HepG2 (cell line): ENCODE data around the gene RELB. TPM values are rescaled to one million over a fixed set of nuclear protein-coding genes. Genes with fewer than 3 reads are reported as not detected.

Source experiments
- AGO1 ChIP-seq: fragments of 200-400 bp; formaldehyde crosslinking; IDR thresholded peaks from 2 replicates; pipeline ENCODE4 v1.6.1; 2017; ENCODE audit warnings: mild to moderate bottlenecking, low read depth, low read length, moderate library complexity; ENCODE audit not compliant: poor library complexity, severe bottlenecking
- ARNT ChIP-seq: fragments of 450-650 bp; IDR thresholded peaks from 2 replicates; pipeline ENCODE4 v1.6.1; 2017
- FLYWCH1 ChIP-seq: sonication (generic); formaldehyde crosslinking; IDR thresholded peaks from 2 replicates; pipeline ENCODE4 v1.8.1; 2023; ENCODE audit warnings: mild to moderate bottlenecking, missing genetic modification reagents
- HDAC6 ChIP-seq: fragments of 200-600 bp; sonication (generic); IDR thresholded peaks from 2 replicates; pipeline ENCODE4 v1.7.0; 2017; ENCODE audit warnings: mild to moderate bottlenecking, antibody characterized with exemption, low read length, low read depth
- KMT2A ChIP-seq: sonication (generic); formaldehyde crosslinking; IDR thresholded peaks from 2 replicates; pipeline ENCODE4 v1.4.0; 2020; ENCODE audit warnings: missing genetic modification reagents
- NKX3-1 ChIP-seq: sonication (generic); formaldehyde crosslinking; IDR thresholded peaks from 2 replicates; pipeline ENCODE4 v1.5.0; 2020; ENCODE audit warnings: missing genetic modification reagents
- NR2C2 ChIP-seq: sonication (generic); formaldehyde crosslinking; IDR thresholded peaks from 2 replicates; pipeline ENCODE4 v1.4.0; 2020; ENCODE audit warnings: missing genetic modification reagents, mild to moderate bottlenecking, moderate library complexity, borderline replicate concordance
- NR2F6 ChIP-seq, 2 experiments: IDR thresholded peaks; 2 replicates each; pipeline ENCODE4 v1.6.1; 2016; ENCODE audit warnings: antibody characterized with exemption in 1 of 2, mild to moderate bottlenecking in 1 of 2
- YEATS2 ChIP-seq: sonication (generic); formaldehyde crosslinking; IDR thresholded peaks from 2 replicates; pipeline ENCODE4 v1.4.0; 2020; ENCODE audit warnings: missing genetic modification reagents, borderline replicate concordance
- ZNF180 ChIP-seq: sonication (generic); formaldehyde crosslinking; IDR thresholded peaks from 2 replicates; pipeline ENCODE4 v1.4.0; 2020; ENCODE audit warnings: low read depth, missing genetic modification reagents, borderline replicate concordance
- ZNF230 ChIP-seq: sonication (generic); formaldehyde crosslinking; IDR thresholded peaks from 2 replicates; pipeline ENCODE4 v1.4.0; 2020; ENCODE audit warnings: mild to moderate bottlenecking, missing genetic modification reagents
- ZNF337 ChIP-seq: sonication (generic); formaldehyde crosslinking; IDR thresholded peaks from 2 replicates; pipeline ENCODE4 v1.5.1; 2020; ENCODE audit warnings: missing genetic modification reagents, low read depth, mild to moderate bottlenecking, borderline replicate concordance
- ZNF441 ChIP-seq: sonication (generic); formaldehyde crosslinking; IDR thresholded peaks from 2 replicates; pipeline ENCODE4 v1.7.0; 2021; ENCODE audit warnings: missing genetic modification reagents, borderline replicate concordance
- ZNF446 ChIP-seq: sonication (generic); formaldehyde crosslinking; IDR thresholded peaks from 2 replicates; pipeline ENCODE4 v1.5.0; 2020; ENCODE audit warnings: mild to moderate bottlenecking, missing genetic modification reagents
- ZNF572 ChIP-seq: sonication (generic); formaldehyde crosslinking; IDR thresholded peaks from 2 replicates; pipeline ENCODE4 v1.5.1; 2020; ENCODE audit warnings: mild to moderate bottlenecking, missing genetic modification reagents
- ZNF792 ChIP-seq: IDR thresholded peaks from 2 replicates; pipeline ENCODE4 v1.6.1; 2016
- ZNF83 ChIP-seq: sonication (generic); formaldehyde crosslinking; IDR thresholded peaks from 2 replicates; pipeline ENCODE4 v1.4.0; 2020; ENCODE audit warnings: missing genetic modification reagents, mild to moderate bottlenecking, borderline replicate concordance
- polyA plus RNA-seq, 8 experiments: library from polyadenylated mRNA; depleted of rRNA in 3 of 8; stranded (reverse) in 7 of 8; unstranded in 1 of 8; fragments of >200 nt; fragmentation: Illumina TruSeq in 4 of 8; extraction: Trizol in 4 of 8; gene quantifications; 2 replicates each; pipeline versions ENCODE4 v1.2.1 to v1.2.3, GENCODE V29; 2011 to 2016; ENCODE audit warnings: low read depth in 4 of 8, missing spikeins in 1 of 8, mixed read lengths in 1 of 8; ENCODE audit not compliant: insufficient read depth in 1 of 8
- total RNA-seq, 5 experiments: library from RNA; depleted of rRNA; stranded (reverse); fragments of >200 nt; fragmentation: Illumina TruSeq; extraction: Trizol; gene quantifications; 2 replicates each; pipeline ENCODE4 v1.2.3, GENCODE V29; 2016; ENCODE audit warnings: low read depth in 1 of 5
- TF ChIP-seq, protein P1 (sequence below): sonication (generic); formaldehyde crosslinking; IDR thresholded peaks from 2 replicates; pipeline ENCODE4 v1.4.0; 2020; ENCODE audit warnings: missing genetic modification reagents, borderline replicate concordance
- TF ChIP-seq, protein P2 (sequence below): sonication (generic); formaldehyde crosslinking; IDR thresholded peaks from 2 replicates; pipeline ENCODE4 v1.5.0; 2020; ENCODE audit warnings: mild to moderate bottlenecking, missing genetic modification reagents
- TF ChIP-seq, protein P3 (sequence below): sonication (generic); formaldehyde crosslinking; IDR thresholded peaks from 2 replicates; pipeline ENCODE4 v1.8.1; 2023; ENCODE audit warnings: mild to moderate bottlenecking, missing genetic modification reagents
- TF ChIP-seq, protein P4 (sequence below): IDR thresholded peaks from 2 replicates; pipeline ENCODE4 v1.6.1; 2012; ENCODE audit warnings: low read depth, low read length, improper control_type of control experiment
- TF ChIP-seq, protein P5 (sequence below): sonication (generic); IDR thresholded peaks from 2 replicates; pipeline ENCODE4 v1.6.1; 2016; ENCODE audit warnings: low read depth, borderline replicate concordance

Gene RELB
- total and polyA plus RNA-seq, 2 of the 13 experiments (the other 11 are each of a cell fraction or from before 2014, with no cell fraction given), result 1.9 to 3.5 TPM

DNA sequence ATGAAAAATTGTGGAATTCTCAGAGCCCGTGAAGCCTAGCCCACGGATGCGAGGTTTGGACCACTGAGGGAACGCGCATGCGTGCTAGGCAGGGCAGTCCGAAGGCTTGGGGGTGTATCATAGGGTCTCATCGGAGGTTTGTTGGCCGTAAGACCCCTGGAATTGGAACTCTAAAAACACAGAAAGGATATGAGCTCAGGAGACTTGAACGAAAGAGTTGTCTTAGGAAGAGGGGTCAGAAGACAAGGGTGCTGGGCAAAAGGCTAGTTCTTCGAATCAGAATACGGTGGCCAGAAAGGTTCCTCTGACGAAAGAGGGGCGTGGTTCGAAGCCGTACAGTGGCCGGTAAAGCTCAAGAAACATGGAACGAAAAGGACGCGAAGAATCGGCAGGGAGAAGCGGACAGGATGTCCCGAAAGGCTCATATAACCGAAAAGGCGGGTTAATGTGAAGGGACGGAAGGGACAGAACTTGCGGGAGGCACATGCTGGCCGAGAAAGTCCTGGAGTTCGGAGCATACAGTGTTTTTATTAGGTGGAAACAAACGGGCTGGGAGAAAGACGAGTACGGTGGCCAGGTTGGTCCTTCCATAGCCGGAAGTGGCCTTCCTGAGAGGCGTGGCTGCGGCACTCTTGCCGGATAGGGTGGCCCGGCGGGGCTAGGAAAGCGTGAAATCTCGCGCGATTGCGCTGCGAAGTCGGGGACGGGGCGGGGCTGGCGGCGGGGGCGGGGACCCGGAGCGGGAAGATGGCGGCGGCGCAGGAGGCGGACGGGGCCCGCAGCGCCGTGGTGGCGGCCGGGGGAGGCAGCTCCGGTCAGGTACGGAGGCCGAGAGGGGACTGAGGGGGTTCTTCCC is 46.4 kb upstream of the RELB start, which contains the start of gene CLPTM1 (continued):
- TF ChIP-seq, protein P1, sequence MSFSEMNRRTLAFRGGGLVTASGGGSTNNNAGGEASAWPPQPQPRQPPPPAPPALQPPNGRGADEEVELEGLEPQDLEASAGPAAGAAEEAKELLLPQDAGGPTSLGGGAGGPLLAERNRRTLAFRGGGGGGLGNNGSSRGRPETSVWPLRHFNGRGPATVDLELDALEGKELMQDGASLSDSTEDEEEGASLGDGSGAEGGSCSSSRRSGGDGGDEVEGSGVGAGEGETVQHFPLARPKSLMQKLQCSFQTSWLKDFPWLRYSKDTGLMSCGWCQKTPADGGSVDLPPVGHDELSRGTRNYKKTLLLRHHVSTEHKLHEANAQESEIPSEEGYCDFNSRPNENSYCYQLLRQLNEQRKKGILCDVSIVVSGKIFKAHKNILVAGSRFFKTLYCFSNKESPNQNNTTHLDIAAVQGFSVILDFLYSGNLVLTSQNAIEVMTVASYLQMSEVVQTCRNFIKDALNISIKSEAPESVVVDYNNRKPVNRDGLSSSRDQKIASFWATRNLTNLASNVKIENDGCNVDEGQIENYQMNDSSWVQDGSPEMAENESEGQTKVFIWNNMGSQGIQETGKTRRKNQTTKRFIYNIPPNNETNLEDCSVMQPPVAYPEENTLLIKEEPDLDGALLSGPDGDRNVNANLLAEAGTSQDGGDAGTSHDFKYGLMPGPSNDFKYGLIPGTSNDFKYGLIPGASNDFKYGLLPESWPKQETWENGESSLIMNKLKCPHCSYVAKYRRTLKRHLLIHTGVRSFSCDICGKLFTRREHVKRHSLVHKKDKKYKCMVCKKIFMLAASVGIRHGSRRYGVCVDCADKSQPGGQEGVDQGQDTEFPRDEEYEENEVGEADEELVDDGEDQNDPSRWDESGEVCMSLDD, result no peak
- peak; percentile 58; the same call in 1 of the 2 replicates for TF ChIP-seq ZNF446 (CRISPR knock-in tag)
- no peak for TF ChIP-seq ARNT
- peak; percentile 75; the same call in 1 of the 2 replicates for TF ChIP-seq YEATS2 (CRISPR knock-in tag)
- no peak for TF ChIP-seq NR2F6 (IDR thresholded peaks at IDR 0.05)
- no peak for TF ChIP-seq NR2F6 (CRISPR knock-in tag; IDR thresholded peaks at IDR 0.05)
- TF ChIP-seq, protein P2, sequence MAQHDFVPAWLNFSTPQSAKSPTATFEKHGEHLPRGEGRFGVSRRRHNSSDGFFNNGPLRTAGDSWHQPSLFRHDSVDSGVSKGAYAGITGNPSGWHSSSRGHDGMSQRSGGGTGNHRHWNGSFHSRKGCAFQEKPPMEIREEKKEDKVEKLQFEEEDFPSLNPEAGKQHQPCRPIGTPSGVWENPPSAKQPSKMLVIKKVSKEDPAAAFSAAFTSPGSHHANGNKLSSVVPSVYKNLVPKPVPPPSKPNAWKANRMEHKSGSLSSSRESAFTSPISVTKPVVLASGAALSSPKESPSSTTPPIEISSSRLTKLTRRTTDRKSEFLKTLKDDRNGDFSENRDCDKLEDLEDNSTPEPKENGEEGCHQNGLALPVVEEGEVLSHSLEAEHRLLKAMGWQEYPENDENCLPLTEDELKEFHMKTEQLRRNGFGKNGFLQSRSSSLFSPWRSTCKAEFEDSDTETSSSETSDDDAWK (CRISPR knock-in tag), result no peak
- TF ChIP-seq, protein P3, sequence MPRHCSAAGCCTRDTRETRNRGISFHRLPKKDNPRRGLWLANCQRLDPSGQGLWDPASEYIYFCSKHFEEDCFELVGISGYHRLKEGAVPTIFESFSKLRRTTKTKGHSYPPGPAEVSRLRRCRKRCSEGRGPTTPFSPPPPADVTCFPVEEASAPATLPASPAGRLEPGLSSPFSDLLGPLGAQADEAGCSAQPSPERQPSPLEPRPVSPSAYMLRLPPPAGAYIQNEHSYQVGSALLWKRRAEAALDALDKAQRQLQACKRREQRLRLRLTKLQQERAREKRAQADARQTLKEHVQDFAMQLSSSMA, result 0 out of 2 replicates have a peak, but pooled peaks have one; percentile 24
- TF ChIP-seq ZNF337 (CRISPR knock-in tag), result no peak
- TF ChIP-seq, protein P4, sequence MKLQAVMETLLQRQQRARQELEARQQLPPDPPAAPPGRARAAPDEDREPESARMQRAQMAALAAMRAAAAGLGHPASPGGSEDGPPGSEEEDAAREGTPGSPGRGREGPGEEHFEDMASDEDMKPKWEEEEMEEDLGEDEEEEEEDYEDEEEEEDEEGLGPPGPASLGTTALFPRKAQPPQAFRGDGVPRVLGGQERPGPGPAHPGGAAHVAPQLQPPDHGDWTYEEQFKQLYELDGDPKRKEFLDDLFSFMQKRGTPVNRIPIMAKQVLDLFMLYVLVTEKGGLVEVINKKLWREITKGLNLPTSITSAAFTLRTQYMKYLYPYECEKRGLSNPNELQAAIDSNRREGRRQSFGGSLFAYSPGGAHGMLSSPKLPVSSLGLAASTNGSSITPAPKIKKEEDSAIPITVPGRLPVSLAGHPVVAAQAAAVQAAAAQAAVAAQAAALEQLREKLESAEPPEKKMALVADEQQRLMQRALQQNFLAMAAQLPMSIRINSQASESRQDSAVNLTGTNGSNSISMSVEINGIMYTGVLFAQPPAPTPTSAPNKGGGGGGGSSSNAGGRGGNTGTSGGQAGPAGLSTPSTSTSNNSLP, result no peak
- no peak for TF ChIP-seq ZNF83 (CRISPR knock-in tag)
- TF ChIP-seq FLYWCH1 (CRISPR knock-in tag), result no peak
- TF ChIP-seq HDAC6, result no peak
- peak; percentile 49; the same call in 1 of the 2 replicates for TF ChIP-seq NR2C2 (CRISPR knock-in tag)
- peak; percentile 8; the same call in 1 of the 2 replicates for TF ChIP-seq KMT2A (CRISPR knock-in tag)
- TF ChIP-seq ZNF792 (CRISPR knock-in tag), result no peak
- no peak for TF ChIP-seq ZNF441 (CRISPR knock-in tag)
- TF ChIP-seq ZNF230 (CRISPR knock-in tag), result 0 out of 2 replicates have a peak, but pooled peaks have one; percentile 39
- TF ChIP-seq ZNF572 (CRISPR knock-in tag), result no peak
- TF ChIP-seq, protein P5, sequence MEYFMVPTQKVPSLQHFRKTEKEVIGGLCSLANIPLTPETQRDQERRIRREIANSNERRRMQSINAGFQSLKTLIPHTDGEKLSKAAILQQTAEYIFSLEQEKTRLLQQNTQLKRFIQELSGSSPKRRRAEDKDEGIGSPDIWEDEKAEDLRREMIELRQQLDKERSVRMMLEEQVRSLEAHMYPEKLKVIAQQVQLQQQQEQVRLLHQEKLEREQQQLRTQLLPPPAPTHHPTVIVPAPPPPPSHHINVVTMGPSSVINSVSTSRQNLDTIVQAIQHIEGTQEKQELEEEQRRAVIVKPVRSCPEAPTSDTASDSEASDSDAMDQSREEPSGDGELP, result no peak
- no peak for TF ChIP-seq ZNF180 (CRISPR knock-in tag)
- peak; percentile 28 for TF ChIP-seq AGO1
- TF ChIP-seq NKX3-1 (CRISPR knock-in tag), result 0 out of 2 replicates have a peak, but pooled peaks have one; percentile 36
